Ectodermal cell (in vitro differentiated cells): Measurements from ENCODE around the gene NUMB.

Experiments used
- H3K27ac ChIP-seq: 2 replicates; pipeline ENCODE4 v1.7.0; 2013; ENCODE audit warnings: mild to moderate bottlenecking, low read depth, low read length; ENCODE audit not compliant: insufficient read depth, poor library complexity, severe bottlenecking
- H3K27me3 ChIP-seq: 2 replicates; pipeline ENCODE4 v1.7.0; 2013; ENCODE audit warnings: mild to moderate bottlenecking, low read length; ENCODE audit not compliant: insufficient read depth, control insufficient read depth, poor library complexity, severe bottlenecking
- H3K36me3 ChIP-seq: one replicate; pipeline ENCODE4 v1.7.0; 2013; ENCODE audit warnings: low read length; ENCODE audit not compliant: control insufficient read depth, insufficient read depth
- H3K4me1 ChIP-seq: one replicate; pipeline ENCODE4 v1.7.0; 2013; ENCODE audit warnings: low read length; ENCODE audit not compliant: control insufficient read depth, insufficient read depth
- H3K4me3 ChIP-seq: 2 replicates; pipeline ENCODE4 v1.7.0; 2013; ENCODE audit warnings: low read depth, low read length, control low read depth; ENCODE audit not compliant: insufficient read depth
- H3K9me3 ChIP-seq: 2 replicates; pipeline ENCODE4 v1.7.0; 2013; ENCODE audit warnings: mild to moderate bottlenecking, low read length, moderate library complexity; ENCODE audit not compliant: control insufficient read depth
- WGBS, 2 experiments: methylation state at CpG; one replicate each; pipeline ENCODE4 v1.1.7; 2013; ENCODE audit warnings: missing lambda C conversion rate in 2 of 2; 5-methylcytosine and 5-hydroxymethylcytosine counted together

NUMB gene

DNA sequence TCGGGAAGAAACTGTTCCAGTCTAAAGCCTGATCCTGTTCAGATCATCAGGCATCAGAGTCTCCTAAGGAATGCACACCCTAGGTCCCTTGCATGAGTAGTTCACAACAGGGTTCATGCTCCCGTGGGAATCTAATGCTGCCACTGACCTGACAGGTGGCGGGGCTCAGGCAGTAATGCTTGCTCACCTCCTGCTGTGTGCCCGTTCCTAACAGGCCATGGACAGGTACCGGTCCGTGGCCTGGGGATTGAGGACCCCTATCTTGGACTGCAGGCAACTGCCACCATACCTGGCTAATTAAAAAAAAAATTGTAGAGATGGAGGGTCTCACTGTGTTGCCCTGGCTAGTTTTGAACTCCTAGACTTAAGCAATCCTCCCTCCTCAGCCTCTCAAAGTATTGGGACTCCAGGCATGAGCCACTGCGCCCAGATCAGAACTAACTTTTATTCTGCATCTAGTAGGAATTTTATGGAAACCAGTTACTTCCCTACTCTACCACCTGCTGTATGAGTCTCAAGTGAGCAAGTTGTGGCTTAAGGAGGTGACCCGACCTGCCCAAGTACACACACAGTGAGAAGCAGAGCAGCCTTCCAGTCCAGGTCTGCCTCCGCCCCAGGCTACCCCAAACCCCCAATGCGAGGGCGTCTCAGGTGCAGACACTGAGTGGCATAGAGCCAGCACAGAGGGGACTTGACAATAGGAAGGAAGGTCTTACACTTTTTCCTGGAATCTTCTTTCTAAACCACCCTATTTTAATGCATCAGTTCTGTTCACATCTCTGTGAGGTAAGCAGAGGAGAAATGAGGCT lies 223.6 kb downstream of the NUMB start:
- no peaks in the 10 kb centered on the region for H3K36me3 ChIP-seq
- no peak overlapping the region for H3K4me3 ChIP-seq
- H3K27me3 ChIP-seq: peaks cover 29% of the 10 kb centered on the region
- 55 to 60% methylated on average over 11 of the region's 11 CpGs for WGBS, 2 experiments
- no peaks in the 10 kb centered on the region for H3K9me3 ChIP-seq
- peak overlapping the region; percentile 78 for H3K27ac ChIP-seq
- H3K4me1 ChIP-seq: peaks cover 50% of the 10 kb centered on the region

DNA sequence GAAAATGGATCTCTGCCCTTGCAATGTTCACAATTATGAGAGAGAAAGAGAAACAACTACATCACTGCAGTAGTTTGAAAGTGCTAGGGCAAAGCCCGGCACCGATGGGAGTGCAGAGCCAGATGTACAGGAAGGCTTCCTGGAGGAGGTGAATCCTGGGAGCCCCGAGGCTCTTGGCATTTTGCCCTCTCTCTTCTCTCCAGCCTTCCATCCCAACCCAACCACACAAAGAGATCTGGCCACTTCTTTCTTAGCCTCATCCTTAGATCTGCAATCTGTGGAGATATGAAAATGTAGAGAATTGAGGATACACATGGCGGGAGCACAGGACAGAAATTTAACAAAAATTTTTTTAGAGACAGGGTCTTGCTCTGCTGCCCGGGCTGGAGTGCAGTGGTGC lies 224.3 kb downstream of the NUMB start:
- peaks cover 45% of the 10 kb centered on the region for H3K4me1 ChIP-seq
- WGBS, 2 experiments: 92 to 95% methylated on average over 5 of the region's 5 CpGs
- no peak overlapping the region for H3K27ac ChIP-seq
- H3K27me3 ChIP-seq: peaks cover 22% of the 10 kb centered on the region
- no peaks in the 10 kb centered on the region for H3K36me3 ChIP-seq
- no peak overlapping the region for H3K4me3 ChIP-seq
- no peaks in the 10 kb centered on the region for H3K9me3 ChIP-seq

DNA sequence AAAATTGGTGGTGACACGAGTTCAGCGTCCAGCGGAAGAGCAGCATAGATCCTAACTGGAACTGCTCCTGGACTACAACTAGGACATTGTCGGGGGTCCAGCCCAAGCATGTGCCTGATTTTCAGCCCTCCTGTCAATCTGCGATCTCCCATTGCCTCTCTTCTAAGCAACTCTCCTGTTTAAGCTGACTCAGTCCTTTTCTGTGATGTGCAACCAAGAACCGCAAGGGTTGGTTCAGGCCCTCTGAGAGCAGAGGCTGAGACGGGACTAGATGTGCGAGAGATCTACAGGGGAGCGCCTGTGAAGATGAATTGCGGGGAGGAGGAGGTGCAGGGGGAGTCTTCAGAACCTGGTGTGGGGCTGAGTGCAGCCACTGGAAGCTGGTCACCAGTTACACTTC lies 224.8 kb downstream of the NUMB start:
- Histone ChIP-seq H3K4me1 (peaks cover 43% of the 10 kb centered on the region), H3K9me3 (no peaks in the 10 kb centered on the region), H3K27me3 (peaks cover 17% of the 10 kb centered on the region), H3K4me3 (no peak overlapping the region), H3K27ac (no peak overlapping the region), H3K36me3 (no peaks in the 10 kb centered on the region)
- 90 to 91% methylated on average over 10 of the region's 10 CpGs for WGBS, 2 experiments

DNA sequence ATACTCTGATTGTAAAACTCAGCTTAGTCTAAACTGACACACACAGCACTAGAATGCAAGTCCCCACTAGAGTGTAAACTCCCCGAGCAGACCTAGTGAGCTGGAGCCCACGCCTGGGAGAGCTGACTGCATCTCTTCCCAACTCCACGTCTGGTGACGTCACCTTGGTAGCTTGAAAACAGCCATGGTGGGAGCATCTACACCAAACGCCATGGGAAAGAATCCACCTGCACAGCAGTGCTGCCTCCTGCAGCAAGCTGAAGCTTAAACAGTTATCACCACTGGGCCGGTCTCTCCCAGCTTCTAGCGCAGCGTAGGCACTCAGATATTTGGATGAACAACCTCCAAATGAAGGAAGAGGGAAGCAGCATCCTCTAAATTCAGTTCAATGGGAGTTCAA lies 225.4 kb downstream of the NUMB start:
- Histone ChIP-seq H3K4me1 (peaks cover 45% of the 10 kb centered on the region), H3K9me3 (no peaks in the 10 kb centered on the region), H3K27ac (no peak overlapping the region), H3K36me3 (no peaks in the 10 kb centered on the region), H3K4me3 (no peak overlapping the region), H3K27me3 (peaks cover 11% of the 10 kb centered on the region)
- WGBS, 2 experiments: 88 to 89% methylated on average over 8 of the region's 8 CpGs

DNA sequence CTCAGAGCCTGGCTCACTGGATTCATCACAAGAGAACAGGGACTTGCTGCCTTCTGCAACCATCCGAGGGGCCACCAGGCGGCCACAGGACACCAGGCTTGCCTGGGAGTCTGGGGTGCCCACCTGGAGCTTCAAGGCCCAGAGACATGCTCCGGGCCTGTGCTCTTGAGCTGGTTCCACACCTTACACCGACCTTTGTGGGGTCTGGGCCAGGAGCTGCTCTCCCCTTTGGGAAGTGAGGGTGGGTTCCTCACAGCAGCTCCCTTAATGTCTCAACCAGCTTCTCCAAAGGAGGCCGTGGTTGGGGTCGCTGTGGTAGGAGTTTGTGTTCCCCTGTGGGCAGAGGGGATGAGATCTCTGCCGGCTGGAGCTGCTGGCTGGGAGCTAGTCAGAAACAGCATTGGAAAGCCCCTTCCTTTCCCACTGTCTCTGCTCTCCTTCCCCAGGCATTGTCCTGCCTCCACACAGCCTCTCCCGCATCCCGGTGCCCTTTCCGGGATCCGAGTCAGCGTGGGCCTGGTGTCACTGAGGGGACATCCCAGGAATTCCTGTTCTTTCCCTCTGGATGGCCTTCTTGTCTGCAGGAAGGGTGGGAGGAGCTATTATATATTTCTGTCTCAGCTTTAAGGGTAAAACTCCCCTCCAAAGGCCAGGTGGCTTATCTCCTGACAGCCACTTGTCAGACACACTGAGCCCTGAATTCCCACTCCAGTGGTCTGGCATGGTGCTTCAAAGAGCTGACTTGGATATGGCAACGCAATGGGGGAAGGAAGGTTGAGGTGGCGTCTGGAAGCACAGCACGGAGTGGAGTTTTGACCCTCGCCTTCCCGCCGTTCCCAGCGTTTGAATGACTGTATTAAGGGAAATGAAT lies 226.1 kb downstream of the NUMB start:
- no peaks in the 10 kb centered on the region for H3K9me3 ChIP-seq

DNA sequence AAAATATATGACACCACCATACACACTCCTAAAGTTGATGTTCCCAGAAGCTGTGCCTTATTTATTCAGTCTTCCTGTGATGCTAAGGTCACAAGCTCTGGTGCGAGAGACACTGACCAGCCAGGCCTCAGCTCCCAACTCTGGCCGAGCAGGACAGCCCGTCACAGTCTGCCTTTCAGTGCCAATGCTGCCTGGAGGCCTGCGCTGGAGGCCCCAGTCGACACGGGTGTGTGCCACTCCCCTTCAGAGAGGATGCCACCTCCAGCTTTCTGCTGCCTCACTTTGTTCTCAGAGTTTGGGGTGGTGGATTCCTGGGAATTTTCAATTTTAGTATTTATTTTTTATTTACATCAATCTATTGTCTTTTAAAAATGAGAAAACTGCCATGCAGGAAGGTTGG lies 228.3 kb downstream of the NUMB start:
- Histone ChIP-seq H3K4me3 (no peak overlapping the region), H3K36me3 (no peaks in the 10 kb centered on the region), H3K27ac (no peak overlapping the region), H3K4me1 (peaks cover 38% of the 10 kb centered on the region), H3K27me3 (no peaks in the 10 kb centered on the region), H3K9me3 (no peaks in the 10 kb centered on the region)
- 95 to 96% methylated on average over 6 of the region's 6 CpGs for WGBS, 2 experiments

More for the DNA sequence above, 226.1 kb downstream of the NUMB start:
- Histone ChIP-seq H3K27me3 (peaks cover 4% of the 10 kb centered on the region), H3K27ac (no peak overlapping the region), H3K36me3 (no peaks in the 10 kb centered on the region), H3K4me3 (no peak overlapping the region), H3K4me1 (peaks cover 48% of the 10 kb centered on the region)
- 77 to 83% methylated on average over 19 of the region's 19 CpGs for WGBS, 2 experiments

DNA sequence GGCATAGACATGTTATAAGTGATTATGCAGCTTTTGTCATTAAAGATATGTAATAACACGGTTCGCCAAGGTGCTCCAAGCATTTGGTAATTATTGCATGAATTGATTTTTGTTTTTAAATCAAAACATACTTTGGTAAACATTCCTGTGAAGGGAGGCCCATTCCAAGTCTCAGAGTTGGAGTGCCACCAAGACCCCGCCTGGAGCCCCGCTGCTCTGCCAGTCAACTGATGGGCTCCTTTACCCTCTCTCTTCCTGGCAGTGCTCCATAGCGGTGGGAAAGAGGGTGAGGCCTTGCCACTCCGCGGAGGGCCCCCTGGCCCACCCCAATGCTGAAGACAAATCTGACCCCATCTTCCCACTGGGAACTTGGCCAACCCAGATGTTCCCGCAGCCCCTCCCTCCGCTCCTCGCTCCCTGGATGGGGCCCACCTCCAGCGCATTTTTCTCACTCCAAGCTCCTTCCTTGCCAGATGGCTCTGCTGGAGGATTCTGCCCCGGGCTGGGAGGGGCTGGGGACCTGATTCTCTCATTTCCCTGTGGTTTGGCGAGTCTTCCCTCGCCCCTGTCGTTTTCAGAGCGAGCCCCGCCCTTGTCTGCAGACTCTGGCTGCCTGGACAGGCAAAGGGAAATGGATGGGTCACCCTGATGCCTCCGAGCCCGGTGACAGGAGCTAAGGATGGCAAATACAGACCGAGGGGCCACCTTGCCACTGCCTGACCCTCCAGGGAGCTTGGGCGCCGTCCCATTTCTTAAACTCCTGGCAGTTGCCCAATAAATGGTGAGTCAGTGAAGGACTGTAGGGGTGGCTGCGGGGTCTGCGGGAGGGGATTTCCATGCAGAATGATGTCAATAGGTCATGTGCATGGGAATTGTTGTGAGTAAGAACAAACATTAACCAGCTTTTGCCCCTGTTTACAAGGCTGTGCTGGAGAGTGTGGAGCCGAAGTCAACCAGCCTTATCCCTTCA lies 230.2 kb downstream of the NUMB start:
- no peaks in the 10 kb centered on the region for H3K9me3 ChIP-seq
- no peak overlapping the region for H3K4me3 ChIP-seq
- H3K27me3 ChIP-seq: no peaks in the 10 kb centered on the region
- peaks cover 24% of the 10 kb centered on the region for H3K4me1 ChIP-seq
- H3K27ac ChIP-seq: no peak overlapping the region
- H3K36me3 ChIP-seq: no peaks in the 10 kb centered on the region
- 65 to 69% methylated on average over 25 of the region's 25 CpGs for WGBS, 2 experiments

DNA sequence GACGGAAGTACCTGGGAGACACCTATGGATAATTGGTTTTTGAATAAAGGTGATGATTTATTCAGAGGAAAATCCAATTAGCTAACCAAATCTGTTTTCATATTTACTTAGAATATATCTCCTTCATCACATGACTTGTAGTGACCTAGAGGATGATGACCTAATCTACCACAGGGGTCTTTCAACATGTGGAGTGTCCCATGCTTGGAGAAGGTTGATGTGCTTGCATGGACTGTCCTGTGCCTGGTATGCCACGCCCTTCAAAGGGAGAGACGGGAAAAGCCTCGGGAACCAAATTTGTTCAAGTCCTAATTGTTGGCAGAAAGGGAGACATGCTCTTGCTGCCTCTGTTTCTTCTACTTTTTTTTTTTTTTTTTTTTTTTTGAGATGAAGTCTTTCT lies 232.8 kb downstream of the NUMB start:
- Histone ChIP-seq H3K27ac (no peak overlapping the region), H3K9me3 (no peaks in the 10 kb centered on the region), H3K4me3 (no peak overlapping the region), H3K4me1 (peaks cover 26% of the 10 kb centered on the region), H3K27me3 (no peaks in the 10 kb centered on the region), H3K36me3 (no peaks in the 10 kb centered on the region)
- WGBS, 2 experiments: 95 to 96% methylated on average over 4 of the region's 4 CpGs
